Fibroblast of mammary gland (primary cell): ENCODE results near the gene SPINDOC.

Experiments
- DNase-seq: peaks from one replicate; pipeline ENCODE4 v3.0.0-alpha.2; 2010; ENCODE audit warnings: low read depth
- H3K4me3 ChIP-seq: 2 replicates; pipeline ENCODE4 v1.5.1; 2011; ENCODE audit warnings: low read depth, mild to moderate bottlenecking, low read length, moderate library complexity; ENCODE audit not compliant: control insufficient read depth
- TF ChIP-seq, protein P1 (sequence below): conservative IDR thresholded peaks from 2 replicates; pipeline ENCODE4 v1.5.1; 2011; ENCODE audit warnings: low read depth, low read length, inconsistent platforms; ENCODE audit not compliant: control insufficient read depth, insufficient read depth

The SPINDOC gene

GRCh38 chr11:63872800-63873197 is 59.5 kb downstream of the SPINDOC start:
- DNase-seq, result no peak
- no peak overlapping the region for H3K4me3 ChIP-seq
- TF ChIP-seq, protein P1, sequence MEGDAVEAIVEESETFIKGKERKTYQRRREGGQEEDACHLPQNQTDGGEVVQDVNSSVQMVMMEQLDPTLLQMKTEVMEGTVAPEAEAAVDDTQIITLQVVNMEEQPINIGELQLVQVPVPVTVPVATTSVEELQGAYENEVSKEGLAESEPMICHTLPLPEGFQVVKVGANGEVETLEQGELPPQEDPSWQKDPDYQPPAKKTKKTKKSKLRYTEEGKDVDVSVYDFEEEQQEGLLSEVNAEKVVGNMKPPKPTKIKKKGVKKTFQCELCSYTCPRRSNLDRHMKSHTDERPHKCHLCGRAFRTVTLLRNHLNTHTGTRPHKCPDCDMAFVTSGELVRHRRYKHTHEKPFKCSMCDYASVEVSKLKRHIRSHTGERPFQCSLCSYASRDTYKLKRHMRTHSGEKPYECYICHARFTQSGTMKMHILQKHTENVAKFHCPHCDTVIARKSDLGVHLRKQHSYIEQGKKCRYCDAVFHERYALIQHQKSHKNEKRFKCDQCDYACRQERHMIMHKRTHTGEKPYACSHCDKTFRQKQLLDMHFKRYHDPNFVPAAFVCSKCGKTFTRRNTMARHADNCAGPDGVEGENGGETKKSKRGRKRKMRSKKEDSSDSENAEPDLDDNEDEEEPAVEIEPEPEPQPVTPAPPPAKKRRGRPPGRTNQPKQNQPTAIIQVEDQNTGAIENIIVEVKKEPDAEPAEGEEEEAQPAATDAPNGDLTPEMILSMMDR, result no peak

GRCh38 chr11:63873311-63873710 is 60.1 kb downstream of the SPINDOC start:
- DNase-seq, result no peak
- TF ChIP-seq, protein P1, result no peak
- H3K4me3 ChIP-seq, result no peak overlapping the region

GRCh38 chr11:63874511-63874910 is 61.3 kb downstream of the SPINDOC start:
- TF ChIP-seq, protein P1, result no peak
- no peak for DNase-seq
- no peak overlapping the region for H3K4me3 ChIP-seq

GRCh38 chr11:63875506-63876065 is 62.3 kb downstream of the SPINDOC start:
- TF ChIP-seq, protein P1, result no peak
- no peak overlapping the region for H3K4me3 ChIP-seq
- no peak for DNase-seq

DNA sequence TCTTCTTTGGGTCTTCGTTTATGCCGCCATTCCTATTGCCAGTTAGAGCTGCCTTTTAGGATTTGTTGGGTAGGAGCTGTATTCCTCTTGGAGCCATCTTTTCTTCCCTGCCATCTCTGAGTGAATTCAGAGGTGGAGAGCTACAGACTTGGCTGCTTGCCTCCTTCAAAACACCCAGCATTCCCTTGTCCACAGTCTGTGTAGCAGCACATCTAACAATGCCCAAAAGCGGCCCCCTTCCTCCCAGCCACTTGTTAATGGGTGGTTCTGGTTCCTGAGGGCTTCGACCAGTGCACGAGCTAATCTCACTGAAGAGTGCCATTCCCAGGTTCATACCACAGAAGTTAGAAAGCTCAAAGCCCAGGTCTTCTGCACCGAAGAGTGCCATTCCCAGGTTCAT is 63.4 kb downstream of the SPINDOC start:
- no peak for DNase-seq
- no peak overlapping the region for H3K4me3 ChIP-seq
- TF ChIP-seq, protein P1, result no peak
